Panc1 (cell line): ENCODE data around the gene ZCCHC4.

Experiments used
- CTCF ChIP-seq: fragments of 450-650 bp; IDR thresholded peaks from 2 replicates; pipeline ENCODE4 v1.5.1; 2017; ENCODE audit warnings: mild to moderate bottlenecking
- POLR2AphosphoS5 ChIP-seq: IDR thresholded peaks from 2 replicates; pipeline ENCODE4 v1.6.1; 2012; ENCODE audit warnings: mild to moderate bottlenecking, low read depth, low read length, moderate library complexity
- REST ChIP-seq, 2 experiments: IDR thresholded peaks; 2 replicates each; pipeline ENCODE4 v1.6.1; 2011 to 2012; ENCODE audit warnings: low read depth in 2 of 2, control low read depth in 1 of 2, low read length in 1 of 2, mild to moderate bottlenecking in 1 of 2, moderate library complexity in 1 of 2; ENCODE audit not compliant: insufficient read depth in 1 of 2

- TF ChIP-seq POLR2AphosphoS5 (no peak), CTCF (no peak), REST (IDR thresholded peaks at IDR 0.05; ENCODE audit: insufficient read depth in 1 of 2, low read depth in 2 of 2, low read length in 1 of 2) (no peak)
Observed at GRCh38 chr4:25347971-25348370, 35.4 kb downstream of the ZCCHC4 start.
